Tibial nerve (tissue), 3 donors: ENCODE measurements around the gene BAIAP3.

ENCODE experiments used
- POLR2A ChIP-seq, 2 donors: fragments of 450-650 bp; IDR thresholded peaks; one replicate each; pipeline ENCODE4 v1.6.1; 2017; ENCODE audit warnings: antibody characterized with exemption in 2 of 2, mild to moderate bottlenecking in 2 of 2, moderate library complexity in 2 of 2
- TF ChIP-seq, protein P1 (sequence below), 5 experiments: fragments of 200-600 bp in 3 of 5; fragments of 450-650 bp in 2 of 5; sonication (generic) in 3 of 5; IDR thresholded peaks; one replicate each; pipeline ENCODE4 v1.5.1; 2016 to 2019; ENCODE audit warnings: antibody characterized with exemption in 5 of 5, mild to moderate bottlenecking in 3 of 5, moderate library complexity in 2 of 5

- TF ChIP-seq, protein P1, sequence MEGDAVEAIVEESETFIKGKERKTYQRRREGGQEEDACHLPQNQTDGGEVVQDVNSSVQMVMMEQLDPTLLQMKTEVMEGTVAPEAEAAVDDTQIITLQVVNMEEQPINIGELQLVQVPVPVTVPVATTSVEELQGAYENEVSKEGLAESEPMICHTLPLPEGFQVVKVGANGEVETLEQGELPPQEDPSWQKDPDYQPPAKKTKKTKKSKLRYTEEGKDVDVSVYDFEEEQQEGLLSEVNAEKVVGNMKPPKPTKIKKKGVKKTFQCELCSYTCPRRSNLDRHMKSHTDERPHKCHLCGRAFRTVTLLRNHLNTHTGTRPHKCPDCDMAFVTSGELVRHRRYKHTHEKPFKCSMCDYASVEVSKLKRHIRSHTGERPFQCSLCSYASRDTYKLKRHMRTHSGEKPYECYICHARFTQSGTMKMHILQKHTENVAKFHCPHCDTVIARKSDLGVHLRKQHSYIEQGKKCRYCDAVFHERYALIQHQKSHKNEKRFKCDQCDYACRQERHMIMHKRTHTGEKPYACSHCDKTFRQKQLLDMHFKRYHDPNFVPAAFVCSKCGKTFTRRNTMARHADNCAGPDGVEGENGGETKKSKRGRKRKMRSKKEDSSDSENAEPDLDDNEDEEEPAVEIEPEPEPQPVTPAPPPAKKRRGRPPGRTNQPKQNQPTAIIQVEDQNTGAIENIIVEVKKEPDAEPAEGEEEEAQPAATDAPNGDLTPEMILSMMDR (IDR thresholded peaks at IDR 0.05) = no peak
- no peak for TF ChIP-seq POLR2A (IDR thresholded peaks at IDR 0.05)
Observed at GRCh38 chr16:1327619-1327947, 5.9 kb upstream of the BAIAP3 start.
